GM21515 (cell line): ENCODE results near the gene CHML.
"Not testable (repeated sequence)": the region's sequence is repeated elsewhere in the genome, so short reads cannot be mapped to it uniquely, and the experiment has no call there.

Experiments used
- ATAC-seq: cut with Tn5 transposase; IDR thresholded peaks from one replicate; pipeline ENCODE4 v1.9.1; 2021; ENCODE audit not compliant: unreplicated experiment

Gene CHML, protein sequence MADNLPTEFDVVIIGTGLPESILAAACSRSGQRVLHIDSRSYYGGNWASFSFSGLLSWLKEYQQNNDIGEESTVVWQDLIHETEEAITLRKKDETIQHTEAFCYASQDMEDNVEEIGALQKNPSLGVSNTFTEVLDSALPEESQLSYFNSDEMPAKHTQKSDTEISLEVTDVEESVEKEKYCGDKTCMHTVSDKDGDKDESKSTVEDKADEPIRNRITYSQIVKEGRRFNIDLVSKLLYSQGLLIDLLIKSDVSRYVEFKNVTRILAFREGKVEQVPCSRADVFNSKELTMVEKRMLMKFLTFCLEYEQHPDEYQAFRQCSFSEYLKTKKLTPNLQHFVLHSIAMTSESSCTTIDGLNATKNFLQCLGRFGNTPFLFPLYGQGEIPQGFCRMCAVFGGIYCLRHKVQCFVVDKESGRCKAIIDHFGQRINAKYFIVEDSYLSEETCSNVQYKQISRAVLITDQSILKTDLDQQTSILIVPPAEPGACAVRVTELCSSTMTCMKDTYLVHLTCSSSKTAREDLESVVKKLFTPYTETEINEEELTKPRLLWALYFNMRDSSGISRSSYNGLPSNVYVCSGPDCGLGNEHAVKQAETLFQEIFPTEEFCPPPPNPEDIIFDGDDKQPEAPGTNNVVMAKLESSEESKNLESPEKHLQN

DNA sequence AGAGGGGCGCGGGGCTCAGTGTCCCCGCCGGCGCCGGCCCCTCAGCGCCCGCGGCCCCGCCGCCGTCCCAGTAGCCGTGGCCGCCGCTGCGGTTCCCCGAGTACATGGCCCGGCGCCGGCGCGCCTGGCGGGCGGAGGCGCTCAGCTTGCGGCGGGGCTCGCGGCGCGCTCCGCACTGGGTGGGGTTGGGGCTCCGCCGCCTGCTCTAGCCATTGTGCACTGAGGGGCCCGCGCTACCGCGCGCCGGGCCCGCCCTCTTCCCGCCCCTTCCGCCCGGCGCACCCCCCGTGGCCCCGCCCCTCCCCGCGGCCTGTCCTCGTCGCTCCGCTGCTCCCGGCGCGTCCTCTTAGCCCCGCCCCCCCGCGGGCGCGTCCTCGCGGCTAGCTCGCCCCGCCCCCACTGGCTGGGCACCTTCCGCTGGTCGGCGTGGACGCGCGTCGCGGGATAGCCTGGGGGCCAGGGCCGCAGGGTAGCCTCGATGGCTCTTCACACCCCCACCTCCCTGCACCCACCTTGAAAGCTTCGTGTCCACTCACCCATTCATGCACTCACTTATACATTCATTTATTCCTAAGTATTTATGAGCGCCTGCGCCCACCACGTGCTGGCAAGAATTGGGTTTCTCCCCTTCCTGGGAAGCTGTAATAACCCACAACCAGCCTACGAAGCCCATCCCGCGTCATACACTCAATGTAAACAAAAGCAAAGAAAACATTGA is at the start of gene CHML, which contains the start of gene OPN3:
TSS of gene CHML (minus strand) at position 221 of the 718 bp plus-strand sequence. CDS start 4,603 bp downstream, outside the sequence.
TSS of gene OPN3 (minus strand) at position 221 of the 718 bp plus-strand sequence. CDS start at position 106, 115 bp downstream.
- ATAC-seq: peak; percentile 90

- no peak for ATAC-seq
These were observed 48.8 kb upstream of the CHML start for GRCh38 chr1:241688940-241689368.

GRCh38 chr1:241684108-241684507 is 43.9 kb upstream of the CHML start:
- no peak for ATAC-seq

DNA sequence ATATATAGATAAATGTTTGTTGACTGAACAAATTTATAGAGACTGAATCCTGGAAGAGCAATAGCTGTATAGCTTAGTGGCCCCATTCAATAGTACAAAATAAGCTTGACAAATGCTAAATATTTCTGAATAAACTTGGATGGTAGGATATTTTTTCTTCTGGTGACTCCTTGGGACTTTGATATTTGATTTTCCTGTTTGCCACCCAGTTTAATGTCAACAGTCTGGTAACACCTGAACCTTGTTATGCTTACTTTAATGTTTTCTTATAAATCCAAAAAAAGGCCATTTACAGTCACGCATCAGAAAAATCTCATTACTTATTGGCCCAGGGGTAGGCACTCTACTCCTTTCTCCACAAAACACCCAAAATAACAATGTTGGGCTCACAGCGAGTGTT is 42.8 kb upstream of the CHML start:
- ATAC-seq: no peak

GRCh38 chr1:241681861-241682448 is 41.8 kb upstream of the CHML start:
- not testable (repeated sequence) for ATAC-seq

DNA sequence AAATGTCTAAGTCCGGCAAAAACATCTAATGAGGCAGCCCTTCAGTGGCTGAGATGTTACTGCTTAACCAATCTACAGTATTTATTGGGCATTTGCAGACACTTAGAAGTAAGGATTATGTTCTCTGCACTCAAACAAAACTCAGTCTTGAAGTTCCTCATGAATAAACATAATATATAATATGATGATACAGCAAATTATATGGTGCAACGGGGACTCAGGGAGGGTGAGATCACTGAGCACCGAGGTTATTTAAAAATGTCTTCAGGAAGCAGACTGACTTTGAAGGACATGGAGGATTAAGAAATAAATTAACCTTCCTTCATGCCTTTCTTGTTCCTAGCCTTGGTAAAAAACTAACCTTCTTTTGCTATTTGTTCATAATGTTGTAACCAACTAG is 39.8 kb upstream of the CHML start:
- ATAC-seq: no peak

- no peak for ATAC-seq
These were observed 39.2 kb upstream of the CHML start for GRCh38 chr1:241679404-241679803.

GRCh38 chr1:241678536-241678935 is 38.4 kb upstream of the CHML start:
- no peak for ATAC-seq

DNA sequence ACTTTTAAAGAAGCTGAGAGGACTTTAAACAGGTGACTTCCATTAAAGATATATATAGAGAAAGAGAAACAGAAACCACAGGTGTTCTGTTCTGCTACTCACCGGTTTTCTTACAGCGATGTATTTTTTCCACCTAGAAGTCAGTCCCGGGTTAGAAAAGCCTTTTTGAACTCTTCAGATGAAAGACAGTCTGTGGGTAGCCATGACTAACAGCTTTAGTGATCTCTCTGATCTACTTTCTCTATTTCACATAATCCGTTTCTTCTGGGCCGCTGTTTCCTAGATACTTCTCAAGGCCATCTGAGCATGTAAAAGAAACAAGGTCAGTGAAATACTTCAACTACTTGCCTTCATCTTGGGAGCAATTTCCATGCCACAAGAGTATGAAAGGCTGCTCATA is 37.0 kb upstream of the CHML start:
- ATAC-seq: peak; percentile 93

DNA sequence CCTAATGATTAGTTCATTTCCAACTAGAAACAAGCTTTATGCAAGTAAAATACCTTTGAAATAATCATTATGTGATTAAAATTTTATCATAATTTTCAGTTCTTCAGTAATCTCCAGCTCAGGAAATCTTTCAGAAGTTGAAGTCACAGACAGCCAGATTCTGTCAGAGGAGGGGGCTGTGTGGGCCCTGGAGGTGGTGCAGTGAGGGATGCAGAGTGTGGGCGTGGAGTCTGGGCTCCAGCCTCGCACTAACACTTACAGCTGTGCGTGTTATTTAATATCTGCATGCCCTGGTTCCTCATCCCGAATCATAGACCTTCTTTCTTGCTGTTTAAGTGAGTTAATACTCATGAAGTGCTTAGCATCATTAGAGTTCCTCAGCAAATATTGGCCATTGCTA is 35.8 kb upstream of the CHML start:
- ATAC-seq: no peak

DNA sequence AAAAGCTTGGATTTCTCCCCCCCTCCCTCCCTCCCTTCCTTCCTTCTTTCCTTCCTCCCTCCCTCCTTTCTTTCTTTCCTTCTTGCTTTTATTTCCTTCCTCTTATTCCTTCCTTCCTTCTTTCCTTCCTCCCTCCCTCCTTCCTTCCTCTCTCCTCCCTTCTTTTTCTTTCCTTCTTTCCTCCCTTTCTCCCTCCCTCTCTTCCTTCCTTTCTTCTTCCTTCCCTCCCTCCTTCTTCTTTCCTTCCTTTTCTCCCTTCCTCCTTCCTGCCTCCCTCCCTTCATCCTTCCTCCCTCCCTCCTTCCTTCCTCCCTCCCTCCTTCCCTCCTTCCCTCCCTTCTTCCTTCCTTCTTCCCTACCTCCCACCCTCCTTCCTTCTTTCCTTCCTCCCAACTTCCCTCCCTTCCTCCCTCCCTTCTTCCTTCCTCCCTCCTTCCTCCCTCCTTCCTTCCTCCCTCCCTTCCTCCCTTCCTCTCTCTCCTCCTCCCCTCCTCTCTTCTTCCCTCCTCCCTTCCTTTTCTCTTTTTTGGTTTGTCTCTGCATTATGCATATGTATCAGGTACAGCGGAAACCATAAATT is 34.7 kb upstream of the CHML start:
- ATAC-seq: no peak

DNA sequence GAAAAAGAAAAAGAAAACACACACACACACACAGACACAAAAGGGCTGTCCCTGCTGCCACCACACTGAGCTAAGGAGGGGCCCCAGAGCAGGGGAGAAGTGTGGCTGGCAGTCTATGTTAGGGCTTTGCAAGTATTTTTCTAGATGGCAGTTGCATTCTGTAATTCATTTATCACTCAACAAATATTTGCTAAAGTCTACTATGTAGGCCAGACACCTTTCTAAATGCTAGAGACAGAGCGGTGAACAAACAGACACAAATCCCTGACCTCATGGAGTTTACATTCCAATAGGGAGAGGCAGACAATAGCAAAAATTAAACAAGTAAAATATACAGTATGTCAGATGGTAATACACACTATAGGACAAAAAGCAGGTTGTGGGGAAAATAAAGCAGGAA is 32.1 kb upstream of the CHML start:
- no peak for ATAC-seq

GRCh38 chr1:241666419-241666818 is 26.2 kb upstream of the CHML start:
- no peak for ATAC-seq

DNA sequence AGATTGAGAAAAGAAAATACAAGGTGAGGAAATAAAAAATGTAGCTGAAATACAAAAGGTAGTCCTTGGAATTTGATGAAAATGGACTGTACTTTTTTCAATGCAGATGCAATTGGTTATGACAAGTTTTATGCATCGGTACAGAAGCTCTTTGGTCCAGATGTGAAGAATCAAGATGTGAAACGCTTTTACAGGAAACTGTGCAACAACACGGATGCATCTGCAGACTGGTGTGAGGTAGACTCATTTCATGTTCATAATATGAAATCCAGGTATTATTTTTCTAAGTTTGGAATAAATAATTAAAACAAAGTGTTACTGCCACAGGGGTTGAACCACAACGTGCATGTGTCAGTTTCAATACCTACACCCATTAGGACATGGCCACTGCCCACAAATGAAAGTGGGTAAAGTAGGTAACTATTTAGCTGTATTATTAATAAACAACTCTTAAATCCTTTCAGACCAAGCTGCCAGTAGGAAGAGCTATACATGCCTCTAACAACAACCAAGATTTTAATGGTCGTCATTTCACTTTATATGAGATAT is 20.3 kb upstream of the CHML start:
- no peak for ATAC-seq

GRCh38 chr1:241659016-241659415 is 18.8 kb upstream of the CHML start:
- ATAC-seq: not testable (repeated sequence)

- no peak for ATAC-seq
These were observed 18.1 kb upstream of the CHML start for GRCh38 chr1:241658081-241658793.

DNA sequence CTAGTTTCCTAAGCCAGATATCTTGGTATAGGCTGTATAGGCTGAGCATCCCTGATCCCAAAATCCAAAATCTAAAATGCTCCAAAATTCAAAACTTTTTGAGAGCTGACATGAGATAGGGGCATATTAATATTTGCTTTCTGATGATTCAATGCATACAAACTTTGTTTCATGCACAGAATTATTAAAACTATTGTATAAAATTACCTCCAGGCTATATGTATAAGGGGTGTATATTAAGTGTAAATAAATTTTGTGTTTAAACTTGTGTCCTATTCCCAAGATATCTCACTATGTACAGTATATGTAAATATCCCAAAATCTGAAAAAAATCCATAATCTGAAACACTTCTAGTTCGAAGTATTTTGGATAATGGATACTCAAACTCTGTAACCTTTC is 14.5 kb upstream of the CHML start:
- no peak for ATAC-seq

- no peak for ATAC-seq
These were observed 13.8 kb upstream of the CHML start for GRCh38 chr1:241654019-241654418.

- ATAC-seq: no peak
These were observed 11.8 kb upstream of the CHML start, which contains the start of gene WDR64 for GRCh38 chr1:241652012-241652411. Gene WDR64 (plus strand): TSS chr1:241652281. CDS start chr1:241652485, 204 bp downstream.

GRCh38 chr1:241648159-241648558 is 8.0 kb upstream of the CHML start:
- no peak for ATAC-seq
